ENCODE measurements around the gene PVALB.

DNA sequence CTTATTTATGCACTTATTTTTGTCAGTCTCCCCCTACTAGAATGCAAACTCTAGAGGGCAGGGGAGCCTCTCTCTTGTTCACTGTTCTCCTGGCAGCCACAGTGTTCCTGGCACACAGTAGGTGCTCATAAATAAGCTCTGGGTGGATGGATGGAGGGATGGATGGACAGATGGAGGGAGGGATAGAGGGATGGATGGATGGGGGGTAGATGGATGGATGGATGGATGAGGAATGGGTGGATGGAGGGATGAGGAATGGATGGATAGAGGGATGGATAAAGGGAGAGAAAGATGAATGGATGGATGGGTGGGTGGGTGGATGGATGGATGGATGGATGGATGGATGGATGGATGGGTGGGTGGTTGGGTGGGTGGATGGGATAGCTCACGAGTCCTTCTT is 13.5 kb downstream of the PVALB start:
- TF ChIP-seq, protein P1, sequence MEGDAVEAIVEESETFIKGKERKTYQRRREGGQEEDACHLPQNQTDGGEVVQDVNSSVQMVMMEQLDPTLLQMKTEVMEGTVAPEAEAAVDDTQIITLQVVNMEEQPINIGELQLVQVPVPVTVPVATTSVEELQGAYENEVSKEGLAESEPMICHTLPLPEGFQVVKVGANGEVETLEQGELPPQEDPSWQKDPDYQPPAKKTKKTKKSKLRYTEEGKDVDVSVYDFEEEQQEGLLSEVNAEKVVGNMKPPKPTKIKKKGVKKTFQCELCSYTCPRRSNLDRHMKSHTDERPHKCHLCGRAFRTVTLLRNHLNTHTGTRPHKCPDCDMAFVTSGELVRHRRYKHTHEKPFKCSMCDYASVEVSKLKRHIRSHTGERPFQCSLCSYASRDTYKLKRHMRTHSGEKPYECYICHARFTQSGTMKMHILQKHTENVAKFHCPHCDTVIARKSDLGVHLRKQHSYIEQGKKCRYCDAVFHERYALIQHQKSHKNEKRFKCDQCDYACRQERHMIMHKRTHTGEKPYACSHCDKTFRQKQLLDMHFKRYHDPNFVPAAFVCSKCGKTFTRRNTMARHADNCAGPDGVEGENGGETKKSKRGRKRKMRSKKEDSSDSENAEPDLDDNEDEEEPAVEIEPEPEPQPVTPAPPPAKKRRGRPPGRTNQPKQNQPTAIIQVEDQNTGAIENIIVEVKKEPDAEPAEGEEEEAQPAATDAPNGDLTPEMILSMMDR (IDR thresholded peaks at IDR 0.05) = no peak
- no peak for TF ChIP-seq POLR2A (IDR thresholded peaks at IDR 0.05)

Measured in adrenal gland (tissue), 5 donors.